ENCODE results near the gene SLC25A3. TPM values are rescaled to one million over a fixed set of nuclear protein-coding genes. Genes with fewer than 3 reads are reported as not detected.

The SLC25A3 gene
- total RNA-seq, 1 donor from 2014 or later = 530 TPM

- no peak overlapping the region for H3K27ac Mint-ChIP-seq
- H3K4me3 Mint-ChIP-seq (ENCODE audit: low read depth) = no peak overlapping the region
- no peaks in the 10 kb centered on the region for H3K9me3 Mint-ChIP-seq (ENCODE audit: low read depth)
- no peak for DNase-seq (ENCODE audit: low spot score, unreplicated experiment)
- no peaks in the 10 kb centered on the region for H3K27me3 Mint-ChIP-seq
- no peaks in the 10 kb centered on the region for H3K36me3 Mint-ChIP-seq (ENCODE audit: insufficient read depth)
- no peaks in the 10 kb centered on the region for H3K4me1 Mint-ChIP-seq (ENCODE audit: low read depth)
- TF ChIP-seq CTCF (IDR thresholded peaks at IDR 0.05; ENCODE audit: unreplicated experiment) = no peak
These were observed 17.1 kb downstream of the SLC25A3 start for GRCh38 chr12:98610596-98610995.

- H3K9me3 Mint-ChIP-seq (ENCODE audit: low read depth) = peaks cover 9% of the 10 kb centered on the region
These were observed 19.3 kb downstream of the SLC25A3 start for GRCh38 chr12:98612696-98613334.

GRCh38 chr12:98618952-98619351 is 25.5 kb downstream of the SLC25A3 start:
- H3K4me3 Mint-ChIP-seq (ENCODE audit: low read depth) = no peak overlapping the region
- no peak overlapping the region for H3K27ac Mint-ChIP-seq
- no peaks in the 10 kb centered on the region for H3K27me3 Mint-ChIP-seq
- no peak for DNase-seq (ENCODE audit: low spot score, unreplicated experiment)
- TF ChIP-seq CTCF (IDR thresholded peaks at IDR 0.05; ENCODE audit: unreplicated experiment) = no peak
- H3K4me1 Mint-ChIP-seq (ENCODE audit: low read depth) = no peaks in the 10 kb centered on the region
- peaks cover 9% of the 10 kb centered on the region for H3K9me3 Mint-ChIP-seq (ENCODE audit: low read depth)
- H3K36me3 Mint-ChIP-seq (ENCODE audit: insufficient read depth) = peaks cover 2% of the 10 kb centered on the region

More at GRCh38 chr12:98612696-98613334, 19.3 kb downstream of the SLC25A3 start:
- peaks cover 2% of the 10 kb centered on the region for H3K36me3 Mint-ChIP-seq (ENCODE audit: insufficient read depth)
- no peaks in the 10 kb centered on the region for H3K4me1 Mint-ChIP-seq (ENCODE audit: low read depth)
- no peak for TF ChIP-seq CTCF (IDR thresholded peaks at IDR 0.05; ENCODE audit: unreplicated experiment)
- DNase-seq (ENCODE audit: low spot score, unreplicated experiment) = no peak
- H3K27ac Mint-ChIP-seq = no peak overlapping the region
- H3K4me3 Mint-ChIP-seq (ENCODE audit: low read depth) = no peak overlapping the region
- H3K27me3 Mint-ChIP-seq = no peaks in the 10 kb centered on the region

GRCh38 chr12:98635657-98636323 is 42.3 kb downstream of the SLC25A3 start:
- H3K27ac Mint-ChIP-seq = no peak overlapping the region
- H3K4me3 Mint-ChIP-seq (ENCODE audit: low read depth) = no peak overlapping the region
- no peaks in the 10 kb centered on the region for H3K27me3 Mint-ChIP-seq
- no peaks in the 10 kb centered on the region for H3K4me1 Mint-ChIP-seq (ENCODE audit: low read depth)
- TF ChIP-seq CTCF (IDR thresholded peaks at IDR 0.05; ENCODE audit: unreplicated experiment) = no peak
- no peaks in the 10 kb centered on the region for H3K9me3 Mint-ChIP-seq (ENCODE audit: low read depth)
- H3K36me3 Mint-ChIP-seq (ENCODE audit: insufficient read depth) = peaks cover 2% of the 10 kb centered on the region
- DNase-seq (ENCODE audit: low spot score, unreplicated experiment) = no peak

- Mint-ChIP-seq H3K4me1 (ENCODE audit: low read depth) (no peaks in the 10 kb centered on the region), H3K9me3 (ENCODE audit: low read depth) (no peaks in the 10 kb centered on the region), H3K27me3 (no peaks in the 10 kb centered on the region), H3K36me3 (ENCODE audit: insufficient read depth) (peaks cover 2% of the 10 kb centered on the region), H3K4me3 (ENCODE audit: low read depth) (no peak overlapping the region), H3K27ac (no peak overlapping the region)
- DNase-seq (ENCODE audit: low spot score, unreplicated experiment) = no peak
- TF ChIP-seq CTCF (IDR thresholded peaks at IDR 0.05; ENCODE audit: unreplicated experiment) = no peak
These were observed 43.6 kb downstream of the SLC25A3 start for GRCh38 chr12:98637068-98637467.

All from progenitor cell of endocrine pancreas (in vitro differentiated cells).